G401 (cell line): ENCODE results near the gene MTA1. TPM values are rescaled to one million over a fixed set of nuclear protein-coding genes. Genes with fewer than 3 reads are reported as not detected.
A peak's percentile ranks its signal among the peaks of the same experiment; 100 is the strongest.

Source experiments
- DNase-seq: peaks from one replicate; pipeline ENCODE4 v3.0.0-alpha.2; 2015; ENCODE audit warnings: low spot score
- in situ Hi-C: cut with HindIII; loops from 2 replicates; pipeline ENCODE4 v1.10.0; 2016; ENCODE audit warnings: low sequenced_read_pairs, mixed read lengths
- total RNA-seq: library from RNA; depleted of rRNA; stranded (reverse); fragments of >200 nt; shearing (Covaris generic); gene quantifications from 2 replicates; pipeline ENCODE4 v1.2.3, GENCODE V29; 2014

The MTA1 gene
- total RNA-seq, 1 experiment from 2014 or later = 55.1 TPM

GRCh38 chr14:105468621-105469241 lies 49.1 kb downstream of the MTA1 start:
- in situ Hi-C loops = no loop called here
- peak; percentile 44 for DNase-seq

GRCh38 chr14:105469456-105470349 lies 50.1 kb downstream of the MTA1 start:
- no peak for DNase-seq
- in situ Hi-C loops = no loop called here

- DNase-seq = no peak
- in situ Hi-C loops = no loop called here
Measured at GRCh38 chr14:105470350-105471296, 51.0 kb downstream of the MTA1 start.

GRCh38 chr14:105471297-105471821 lies 51.7 kb downstream of the MTA1 start:
- DNase-seq = no peak
- in situ Hi-C loops = no loop called here

GRCh38 chr14:105471823-105472485 lies 52.3 kb downstream of the MTA1 start:
- no peak for DNase-seq
- in situ Hi-C loops = no loop called here

GRCh38 chr14:105472486-105472991 lies 52.9 kb downstream of the MTA1 start:
- DNase-seq = no peak
- in situ Hi-C loops = no loop called here

- in situ Hi-C loops = no loop called here
- no peak for DNase-seq
Measured at GRCh38 chr14:105473033-105473676, 53.5 kb downstream of the MTA1 start.

- DNase-seq = peak; percentile 60
- in situ Hi-C loops = no loop called here
Measured at GRCh38 chr14:105473677-105474482, 54.3 kb downstream of the MTA1 start.

- DNase-seq = no peak
Measured at GRCh38 chr14:105474483-105475268, 55.0 kb downstream of the MTA1 start, which contains the start of gene CRIP2. CRIP2 (plus strand) TSS chr14:105474821; CDS start chr14:105474863, 42 bp downstream.

GRCh38 chr14:105475269-105476096 lies 55.9 kb downstream of the MTA1 start:
- in situ Hi-C loops = no loop called here
- no peak for DNase-seq

More at GRCh38 chr14:105474483-105475268, 55.0 kb downstream of the MTA1 start, which contains the start of gene CRIP2:
- in situ Hi-C loops = no loop called here

- in situ Hi-C loops = no loop called here
- DNase-seq = no peak
Measured at GRCh38 chr14:105476097-105476830, 56.6 kb downstream of the MTA1 start.

- in situ Hi-C loops = no loop called here
- DNase-seq = no peak
Measured at GRCh38 chr14:105476831-105477659, 57.4 kb downstream of the MTA1 start.

GRCh38 chr14:105477660-105478397 lies 58.2 kb downstream of the MTA1 start:
- no peak for DNase-seq
- in situ Hi-C loops = no loop called here
